ENCODE results near the gene HAUS3.
"Not testable (repeated sequence)": the region's sequence is repeated elsewhere in the genome, so short reads cannot be mapped to it uniquely, and the experiment has no call there.

The HAUS3 gene

DNA sequence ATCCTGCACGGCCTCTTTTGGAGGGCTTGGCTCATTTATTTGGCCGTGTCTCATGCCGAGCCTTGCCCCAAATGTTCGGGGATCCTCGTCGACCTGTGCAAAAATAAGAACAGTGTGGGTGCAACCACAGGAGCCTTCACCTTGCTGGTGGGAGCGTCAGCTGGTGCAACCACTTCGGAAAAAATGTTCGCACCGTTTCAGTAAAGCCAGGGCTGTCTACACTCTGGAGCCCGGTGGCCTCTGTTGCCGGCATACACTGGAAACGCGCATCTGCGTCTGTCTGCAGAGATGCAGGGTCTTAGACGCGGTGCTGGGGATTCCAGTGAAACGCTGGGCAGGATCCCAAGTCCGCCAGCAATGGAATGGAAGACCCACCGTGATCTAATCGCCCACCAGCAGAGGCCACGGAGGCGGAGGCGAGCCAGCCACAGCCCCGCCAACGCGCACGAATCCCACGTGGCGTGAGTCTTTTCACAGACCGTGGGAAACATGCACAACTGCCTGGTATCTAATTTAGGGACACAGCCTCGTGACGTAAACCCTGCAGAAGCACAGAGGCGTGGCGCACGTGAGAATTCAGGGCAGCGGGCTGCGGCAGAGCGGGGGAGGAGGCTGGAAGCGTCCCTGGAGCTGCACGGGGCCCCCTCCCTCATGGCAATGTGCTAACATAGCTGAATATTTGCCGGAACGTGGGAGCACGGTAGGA is 33.8 kb upstream of the HAUS3 start:
- DNase-seq (ENCODE audit: low read depth in 2 of 2) = no peak

DNA sequence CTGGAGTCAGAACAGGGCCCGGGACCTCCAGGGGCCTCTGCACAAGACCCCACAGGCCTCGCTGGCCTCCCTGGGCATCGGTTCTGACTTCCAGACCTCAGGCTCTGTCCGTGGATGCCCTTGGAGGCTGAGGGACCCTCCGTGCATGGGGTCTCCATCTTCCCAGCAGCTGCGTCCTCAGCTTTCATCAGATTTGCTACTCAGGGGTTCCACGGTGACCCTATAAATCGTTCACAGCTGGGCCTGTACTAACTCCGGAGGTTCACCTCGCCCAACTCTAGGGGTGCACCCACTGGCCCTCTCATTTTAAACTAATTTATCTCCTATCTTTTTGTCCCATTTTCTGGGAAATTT is 33.1 kb upstream of the HAUS3 start:
- not testable (repeated sequence) for DNase-seq (ENCODE audit: low read depth in 2 of 2)

DNA sequence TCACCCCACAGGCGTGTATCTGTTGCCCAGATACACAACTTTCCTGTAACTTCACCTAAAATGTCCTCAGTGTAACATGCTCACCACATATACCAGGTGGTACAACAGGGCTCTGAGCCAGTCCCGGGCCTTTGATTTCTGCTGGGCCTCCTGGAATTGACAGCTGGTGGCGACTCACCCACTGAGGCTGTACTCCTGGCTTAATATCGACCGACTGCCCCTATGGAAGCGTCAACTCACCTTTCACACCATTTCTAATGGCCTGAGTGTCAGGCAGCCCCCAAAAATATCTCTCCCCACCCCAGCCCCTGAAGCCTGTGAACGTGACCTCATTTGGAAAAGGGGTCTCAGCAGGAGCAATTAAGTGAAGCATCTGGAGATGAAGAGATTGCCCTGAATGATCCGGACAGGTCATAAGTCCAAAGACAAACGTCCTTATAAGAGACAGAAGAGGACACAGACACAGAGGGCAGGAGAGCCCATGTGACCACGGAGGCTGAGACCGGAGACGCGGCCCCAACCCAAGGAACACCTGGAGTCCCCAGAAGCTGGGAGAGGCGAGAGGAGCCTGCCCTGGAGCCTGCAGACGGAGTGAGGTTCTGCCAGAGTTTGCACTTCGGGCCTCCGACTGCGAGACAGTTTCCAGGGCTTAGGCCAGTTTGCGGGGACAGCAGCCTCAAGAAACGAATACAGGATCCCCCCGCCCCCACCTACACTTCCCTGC is 32.6 kb upstream of the HAUS3 start:
- DNase-seq (ENCODE audit: low read depth in 2 of 2) = no peak

DNA sequence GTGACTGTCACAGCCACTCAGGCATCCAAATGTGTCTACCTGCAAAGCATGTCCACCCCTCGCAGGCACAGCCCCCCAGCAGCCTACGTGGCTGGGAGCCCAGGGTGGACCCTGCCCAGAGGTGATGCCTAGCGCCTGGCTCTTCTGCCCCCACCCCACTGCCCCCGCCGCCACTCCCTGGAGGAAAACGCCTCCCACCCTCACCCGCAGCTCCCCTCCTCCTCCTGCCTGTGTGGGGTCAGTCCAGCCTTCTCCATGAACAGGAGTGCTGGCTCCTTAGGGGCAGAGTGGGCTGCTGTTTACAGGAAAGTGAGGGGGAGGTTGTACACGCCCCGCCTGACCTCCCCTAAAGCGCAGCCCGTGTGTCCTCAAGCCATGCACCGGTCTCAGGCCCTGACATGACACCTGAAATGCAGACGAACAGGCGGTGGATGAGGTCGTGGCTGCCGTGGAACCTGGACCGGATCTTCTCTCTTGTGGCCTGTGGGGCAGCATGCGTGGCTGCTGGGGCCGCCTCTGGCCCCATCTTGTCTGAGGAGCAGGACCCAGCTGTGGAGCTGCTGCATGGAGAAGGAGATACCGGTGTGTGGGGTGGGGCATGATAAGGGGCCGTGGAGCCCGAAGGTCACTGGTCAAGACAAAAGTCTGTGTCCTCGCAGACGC is 31.9 kb upstream of the HAUS3 start:
- DNase-seq (ENCODE audit: low read depth in 2 of 2) = no peak

DNA sequence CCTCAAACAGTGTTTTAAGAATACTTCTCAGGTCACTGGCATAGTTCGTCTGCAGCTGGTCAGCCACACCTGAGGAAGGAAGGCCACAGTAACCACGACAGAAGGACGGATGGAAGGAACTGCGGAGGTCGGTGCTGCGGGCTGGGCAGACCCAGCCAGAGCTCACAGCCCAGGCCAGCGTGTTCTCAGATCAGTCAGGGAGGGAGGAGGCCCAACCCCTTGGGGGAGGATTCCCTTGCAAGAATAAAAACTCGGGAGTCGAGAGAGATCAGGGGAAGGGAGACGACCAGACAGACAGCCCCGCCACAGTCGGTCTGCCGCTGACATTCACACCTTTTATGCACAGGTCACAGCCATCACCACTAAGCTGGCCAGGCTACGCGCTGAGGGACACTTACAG is 31.3 kb upstream of the HAUS3 start:
- no peak for DNase-seq (ENCODE audit: low read depth in 2 of 2)

DNA sequence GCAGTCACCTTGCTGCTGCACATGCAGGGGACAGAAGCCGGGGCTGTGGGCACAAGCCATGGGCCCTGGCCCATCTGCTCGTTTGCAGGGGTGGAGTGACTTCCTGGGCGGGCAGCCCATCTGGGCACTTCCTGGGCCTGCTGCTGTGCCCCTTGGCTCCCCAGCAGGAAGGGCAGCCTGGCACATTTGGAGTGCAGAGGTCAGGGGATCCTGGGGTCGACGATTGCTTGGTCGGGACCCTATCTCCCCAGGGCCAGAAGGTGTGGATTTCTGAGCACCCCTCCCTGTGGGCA is 30.9 kb upstream of the HAUS3 start:
- DNase-seq (ENCODE audit: low read depth in 2 of 2) = no peak

DNA sequence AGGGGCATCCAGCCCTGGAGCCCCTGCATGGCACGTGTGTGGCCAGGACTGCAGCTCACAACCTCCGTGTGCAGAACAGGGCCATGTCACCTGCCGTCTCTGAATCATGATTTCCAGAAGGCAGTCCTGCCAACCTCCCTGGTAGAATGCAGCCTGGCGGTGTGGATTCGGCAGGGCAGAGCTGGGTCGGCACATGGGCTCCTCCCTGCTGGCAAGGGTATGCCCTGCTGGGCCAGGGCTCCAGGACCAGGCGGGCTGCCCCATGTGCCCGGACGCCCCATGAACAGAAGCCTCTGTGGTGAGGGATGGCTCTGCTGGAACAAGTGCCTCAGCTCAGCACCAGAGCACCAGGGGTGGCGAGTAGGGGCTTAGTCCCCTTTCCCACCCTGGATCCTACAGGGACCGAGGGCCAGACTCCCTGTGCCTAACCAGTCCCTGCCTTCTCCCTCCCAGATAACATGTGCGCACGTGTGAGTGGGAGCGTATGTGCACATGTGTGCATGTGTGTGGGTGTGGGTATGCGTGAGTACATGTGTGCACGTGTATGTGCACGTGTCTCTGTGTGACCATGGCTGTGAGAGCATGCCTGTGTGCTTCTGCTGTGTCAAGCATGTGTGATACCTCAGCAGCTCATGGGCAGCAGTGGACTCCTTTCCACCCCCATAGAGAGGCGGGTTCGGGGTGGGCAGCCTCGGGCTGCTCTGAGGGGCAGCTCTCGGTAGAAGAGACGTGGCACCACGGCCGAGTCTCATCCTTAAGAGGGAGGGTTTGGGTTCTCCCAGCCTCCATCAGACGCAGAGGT is 30.3 kb upstream of the HAUS3 start:
- no peak for DNase-seq (ENCODE audit: low read depth in 2 of 2)

DNA sequence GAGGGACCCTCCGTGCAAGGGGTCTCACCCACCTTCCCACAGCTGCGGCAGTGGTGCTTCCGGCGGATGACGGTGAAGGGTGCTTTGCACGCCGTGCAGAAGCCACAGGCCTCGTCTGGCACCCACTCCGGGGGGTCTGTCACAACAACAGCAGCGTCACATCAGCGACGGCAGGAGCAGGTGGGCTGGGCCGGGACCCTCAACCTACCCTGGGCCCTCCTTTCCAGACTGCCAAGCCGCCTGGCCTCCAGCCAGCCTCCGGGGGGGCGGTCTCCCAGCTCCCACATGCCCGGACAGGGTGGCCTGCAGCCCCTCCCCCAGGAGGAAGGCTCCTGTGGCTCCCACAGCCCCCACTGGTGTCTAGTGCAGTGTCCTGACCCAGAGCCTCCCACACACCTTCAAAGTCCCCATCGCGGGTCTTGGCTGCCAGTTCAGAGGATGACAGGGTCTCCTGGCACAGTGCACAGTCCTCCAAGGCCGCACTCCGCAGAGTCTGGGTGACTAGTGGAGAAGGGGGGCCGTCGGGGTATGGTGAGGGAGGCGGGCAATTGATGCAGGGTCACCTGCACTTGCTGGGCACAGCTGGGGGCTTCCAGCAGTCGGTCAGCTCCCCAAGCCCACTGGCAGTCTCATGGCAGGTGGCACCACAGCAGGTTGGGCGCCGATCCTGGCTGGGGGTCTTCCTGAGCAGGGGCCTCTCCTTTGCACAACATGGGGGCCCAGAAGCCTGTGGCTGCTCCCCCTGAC is 29.5 kb upstream of the HAUS3 start:
- DNase-seq (ENCODE audit: low read depth in 2 of 2) = no peak

DNA sequence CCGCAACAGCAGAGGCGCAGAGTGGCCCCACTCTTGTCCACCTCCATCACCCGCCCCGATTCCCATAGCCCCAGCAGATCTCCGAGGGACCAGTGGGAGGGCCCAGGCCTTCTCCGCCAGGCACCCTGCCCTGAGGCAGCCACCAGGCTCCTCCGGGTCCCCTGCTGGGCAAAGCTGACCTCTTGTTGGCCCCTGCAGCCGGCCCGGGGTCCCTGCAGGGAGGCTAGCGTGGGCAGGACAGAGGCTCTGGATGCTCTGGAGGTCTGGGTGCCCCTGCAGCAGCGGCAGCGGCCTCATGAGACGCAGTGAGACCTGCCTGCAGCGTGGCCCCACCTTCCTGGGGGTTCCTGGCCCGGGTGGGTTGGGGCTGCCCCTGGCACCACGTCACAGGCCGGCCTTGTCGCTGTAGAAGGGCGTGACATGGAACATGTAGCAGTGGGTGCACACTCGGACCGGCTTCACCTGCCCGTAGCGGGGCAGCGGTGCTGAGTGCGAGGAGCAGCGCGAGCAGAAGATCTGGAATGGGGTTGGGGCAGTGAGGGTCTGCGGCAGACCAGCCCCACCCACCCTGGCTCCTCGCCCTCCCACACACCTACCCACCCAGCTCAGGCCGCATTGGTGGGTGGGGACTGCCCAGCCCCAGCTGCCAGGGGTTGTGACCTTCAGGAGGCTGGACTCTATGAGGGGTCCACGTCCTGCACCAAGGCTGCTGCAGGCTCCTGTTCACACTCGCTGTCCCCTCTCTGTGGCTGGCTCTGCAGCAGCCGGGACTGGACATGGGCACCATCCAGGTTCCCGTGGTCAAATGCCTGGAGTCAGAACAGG is 28.6 kb upstream of the HAUS3 start:
- DNase-seq (ENCODE audit: low read depth in 2 of 2) = no peak

DNA sequence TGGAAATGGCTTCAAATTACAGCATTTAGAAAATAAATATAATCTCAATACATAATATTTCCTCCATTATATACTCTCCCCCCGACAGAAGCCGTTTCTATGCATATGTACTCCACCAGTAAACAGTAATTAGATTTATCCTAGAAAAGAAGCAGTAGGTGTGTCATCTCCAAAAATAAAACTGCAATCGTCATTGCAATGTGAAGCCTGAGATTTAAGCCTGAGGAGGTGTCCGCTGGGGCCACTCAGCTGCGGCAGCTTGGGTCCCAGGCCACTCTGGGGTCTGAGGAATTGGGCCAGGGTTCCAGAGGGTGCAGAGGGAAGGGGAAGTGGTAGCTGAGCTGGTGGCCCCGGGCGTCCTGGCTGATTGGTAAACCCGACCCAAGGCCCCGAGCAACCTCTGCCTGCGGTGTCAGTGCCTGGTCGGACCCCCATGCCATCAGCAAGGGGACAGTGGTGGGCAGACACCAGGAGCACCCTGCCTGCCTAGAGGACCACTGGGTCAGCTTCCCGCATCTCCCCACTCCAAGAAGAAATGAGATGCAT is 27.8 kb upstream of the HAUS3 start:
- no peak for DNase-seq (ENCODE audit: low read depth in 2 of 2)

DNA sequence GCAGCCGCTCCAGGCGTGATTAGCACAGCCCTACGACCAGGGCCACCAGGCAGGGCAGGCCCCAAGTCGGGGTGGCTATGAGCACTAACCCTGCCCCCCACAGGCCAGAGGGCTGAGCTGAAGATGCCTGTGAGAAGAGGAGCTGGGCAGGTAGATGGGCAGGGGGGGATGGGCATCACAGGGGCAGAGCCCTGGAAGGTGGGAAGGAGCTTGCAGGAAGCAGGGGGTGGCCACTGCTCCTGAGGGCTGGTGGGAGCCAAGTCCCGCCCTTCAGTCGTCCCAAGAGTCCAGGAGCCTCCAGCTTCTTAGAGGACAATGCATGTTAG is 27.2 kb upstream of the HAUS3 start:
- no peak for DNase-seq (ENCODE audit: low read depth in 2 of 2)

DNA sequence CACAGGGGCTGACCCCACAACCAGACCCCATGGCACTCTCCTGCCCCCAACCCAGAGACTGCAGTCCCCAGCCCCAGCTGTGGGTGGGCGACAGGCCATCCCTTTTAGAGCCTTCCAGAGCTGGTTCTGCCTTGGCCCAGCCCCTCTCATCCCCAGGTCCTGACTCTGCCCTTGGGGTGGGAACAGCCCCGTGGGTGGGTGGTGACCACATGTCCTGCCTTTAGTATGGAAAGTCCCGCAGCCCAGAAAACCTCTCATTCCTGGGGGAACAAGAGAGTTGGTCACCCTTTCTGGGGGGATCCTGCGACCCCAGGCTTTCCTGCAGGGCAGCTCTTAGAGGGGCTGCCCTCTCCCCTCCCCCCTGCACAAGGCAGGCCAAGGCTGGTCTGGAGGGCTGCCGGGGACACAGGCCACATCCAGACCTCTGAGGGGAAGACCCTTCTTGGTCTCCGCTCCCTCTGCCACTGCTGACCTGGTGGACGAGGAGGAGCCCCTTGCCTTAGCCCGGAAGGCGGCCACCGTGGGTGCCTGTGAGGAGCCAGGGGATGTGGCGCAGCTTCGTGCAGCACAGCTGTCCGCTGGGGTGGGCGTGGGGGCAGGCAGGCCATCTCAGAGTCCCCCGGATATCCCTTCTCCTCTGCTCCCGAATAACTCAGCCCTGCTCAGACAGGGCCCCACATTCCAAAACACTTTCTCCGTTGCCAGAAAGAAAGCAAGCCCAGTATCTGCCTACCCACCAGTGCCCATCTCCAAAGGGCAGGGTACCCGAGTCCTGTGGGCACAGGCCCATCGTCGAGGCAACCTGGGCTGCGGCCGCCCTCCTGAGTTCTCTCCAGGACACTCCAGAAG is 26.7 kb upstream of the HAUS3 start:
- DNase-seq (ENCODE audit: low read depth in 2 of 2) = no peak

DNA sequence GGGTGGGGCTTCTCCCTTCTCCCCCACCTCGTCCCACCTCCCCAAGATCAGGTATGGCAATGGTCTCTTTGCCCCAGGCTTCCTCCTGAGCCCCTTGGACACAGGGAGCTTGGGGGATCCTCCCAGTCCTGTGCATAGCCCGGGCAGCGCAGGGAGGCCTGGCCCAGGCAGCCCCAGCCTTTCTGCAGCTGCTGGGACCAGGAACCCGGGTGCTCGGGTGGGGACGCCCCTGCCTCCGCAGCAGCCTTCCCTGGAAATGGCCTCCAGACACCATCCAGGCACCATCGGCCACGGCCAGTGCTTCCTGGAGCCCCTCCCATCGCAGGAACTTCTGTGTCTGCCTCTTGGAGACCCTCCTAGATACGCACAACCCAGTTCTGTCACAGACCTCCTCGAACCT is 25.9 kb upstream of the HAUS3 start:
- no peak for DNase-seq (ENCODE audit: low read depth in 2 of 2)

DNA sequence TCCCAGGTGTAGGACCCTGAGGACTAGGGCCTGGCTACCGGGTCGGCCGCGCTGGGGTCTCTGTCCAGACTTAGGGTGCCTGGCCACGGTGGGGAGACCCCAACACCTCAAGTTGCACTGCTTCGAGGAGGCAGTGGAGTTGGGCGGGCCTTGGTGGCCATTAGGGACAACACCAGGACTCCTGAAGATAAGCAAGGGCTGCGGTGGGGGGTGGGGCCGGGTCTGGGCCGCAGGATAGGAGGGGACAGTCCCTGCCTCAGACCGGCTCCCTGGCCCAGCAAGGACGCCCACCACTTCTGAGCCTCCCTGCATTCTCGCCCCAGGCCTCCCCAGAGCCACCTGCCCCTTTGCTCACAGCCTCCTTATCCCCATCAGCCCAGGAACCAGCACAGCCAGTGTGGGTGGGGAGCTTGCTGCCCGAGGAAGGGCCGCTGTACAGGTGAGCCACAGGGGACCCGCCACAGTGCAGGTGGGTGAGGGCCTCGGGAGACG is 25.4 kb upstream of the HAUS3 start:
- no peak for DNase-seq (ENCODE audit: low read depth in 2 of 2)

DNA sequence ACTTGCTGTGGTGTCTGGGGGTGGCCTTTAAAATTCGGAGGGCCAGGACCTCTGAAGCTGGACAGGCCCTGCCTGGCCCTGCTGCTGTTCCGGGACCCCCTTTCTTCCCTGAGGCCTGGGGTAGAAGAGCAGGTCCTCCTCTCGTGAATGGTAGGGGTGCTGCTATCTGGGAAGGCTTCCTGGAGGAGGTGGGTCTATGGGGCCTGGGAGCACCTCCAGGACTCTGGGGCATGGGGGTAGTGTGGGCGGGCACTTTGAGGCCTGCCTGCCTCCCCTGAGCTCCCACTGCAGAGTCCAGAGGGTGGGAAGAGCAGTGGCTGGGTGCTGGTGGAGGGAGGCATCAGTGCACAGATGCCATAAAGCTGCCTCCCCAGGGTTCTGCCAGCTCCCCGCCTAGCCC is 24.9 kb upstream of the HAUS3 start:
- no peak for DNase-seq (ENCODE audit: low read depth in 2 of 2)

DNA sequence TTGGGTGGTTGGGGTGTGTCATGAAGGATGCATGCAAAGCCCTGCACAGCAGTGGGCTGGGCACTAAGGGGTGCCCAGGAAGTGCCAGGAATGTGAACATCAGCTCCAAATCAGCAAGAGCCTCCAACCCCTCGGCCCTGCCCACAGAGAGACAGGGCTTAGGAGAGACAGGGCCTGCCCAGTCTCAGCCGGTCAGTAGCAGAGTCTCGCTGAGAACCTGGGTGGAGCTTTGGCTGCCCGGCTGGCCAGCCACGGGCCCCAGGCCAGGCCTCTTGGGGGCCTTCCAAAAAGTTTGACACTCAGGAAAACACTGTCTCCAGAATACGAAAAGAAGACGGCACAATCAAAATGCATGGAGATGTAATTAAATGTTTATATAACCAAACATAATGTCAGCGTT is 24.3 kb upstream of the HAUS3 start:
- no peak for DNase-seq (ENCODE audit: low read depth in 2 of 2)

DNA sequence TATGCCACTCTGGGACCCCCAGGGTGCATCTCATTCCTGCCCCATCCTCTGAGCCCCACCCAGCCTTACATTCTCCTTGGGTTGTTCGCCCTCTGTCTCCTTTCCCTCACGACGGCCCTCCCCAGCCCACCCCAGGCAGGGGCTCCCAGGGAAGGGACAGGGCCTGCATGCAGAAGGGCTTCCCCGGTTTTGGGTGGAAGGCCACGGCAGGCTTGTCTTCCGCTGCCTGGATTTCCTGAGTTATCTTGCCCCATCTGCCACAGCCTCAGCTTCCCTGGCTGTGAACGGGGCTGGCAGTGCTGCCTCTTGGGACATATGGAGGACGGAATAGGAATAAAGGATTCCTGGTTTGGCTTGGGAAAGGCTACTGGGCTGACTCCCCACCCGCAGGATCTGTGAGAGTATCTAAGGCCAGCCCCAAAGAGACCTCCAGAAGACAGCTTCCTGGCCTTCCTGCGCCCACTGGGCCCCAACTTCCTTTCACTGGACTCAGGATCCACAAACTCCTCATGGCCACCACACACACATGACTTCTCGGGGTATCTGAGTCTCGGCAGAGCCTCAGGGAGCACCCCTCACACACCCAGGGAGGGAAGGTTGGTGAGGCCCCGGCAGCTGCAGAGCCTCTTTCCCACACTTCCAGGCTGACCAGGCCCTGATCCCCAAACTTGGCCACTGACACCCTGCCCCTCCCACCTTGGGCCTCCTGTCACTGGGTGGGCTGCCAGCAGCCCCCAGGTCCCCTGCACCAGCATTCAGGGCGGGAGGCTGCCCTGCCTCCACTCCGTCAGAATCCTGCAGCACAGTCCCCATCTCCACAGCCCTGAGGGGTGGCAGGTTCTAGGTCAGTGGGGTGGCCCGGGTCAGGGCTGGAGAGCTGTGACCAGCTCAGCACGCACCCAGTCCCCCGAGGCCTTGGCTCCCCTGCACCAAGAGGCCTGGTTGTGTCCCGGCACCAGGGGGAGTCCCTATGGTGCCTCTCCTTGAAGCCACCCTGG is 23.5 kb upstream of the HAUS3 start:
- no peak for DNase-seq (ENCODE audit: low read depth in 2 of 2)

DNA sequence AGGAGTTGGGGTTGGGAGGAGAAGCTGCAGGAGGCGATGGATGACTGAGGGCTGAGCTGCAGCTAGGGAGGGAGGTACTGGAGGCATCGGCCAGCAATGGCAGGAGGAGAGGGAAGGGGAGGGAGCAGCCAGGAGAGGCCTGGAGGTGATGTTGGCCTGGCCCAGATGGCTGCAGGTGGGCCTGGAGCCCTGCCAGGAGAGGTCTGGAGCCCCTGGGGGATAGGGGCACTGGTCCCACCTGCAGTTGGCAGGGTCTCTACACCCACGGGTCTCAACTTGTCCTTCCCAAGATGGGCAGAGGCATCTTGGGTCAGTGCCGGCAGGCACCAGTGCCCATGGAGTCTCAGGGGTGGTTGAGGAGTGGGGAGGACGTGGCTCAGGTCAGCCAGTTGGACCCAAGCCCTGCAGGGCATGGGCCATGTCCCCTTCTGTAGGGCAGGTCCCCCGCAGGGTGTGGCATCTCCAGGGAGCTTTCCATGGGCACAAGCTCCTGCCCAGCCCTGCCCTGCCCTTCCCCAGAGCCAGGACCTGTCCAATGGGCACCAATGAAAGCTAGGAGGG is 22.6 kb upstream of the HAUS3 start:
- DNase-seq (ENCODE audit: low read depth in 2 of 2) = no peak
